Activated CD4-positive, alpha-beta memory T cell treated with anti-CD3 and anti-CD28 coated beads for 36 hours (primary cell): ENCODE measurements around the gene ELOF1. TPM values are rescaled to one million over a fixed set of nuclear protein-coding genes. Genes with fewer than 3 reads are reported as not detected.
"Not testable (repeated sequence)": the region's sequence is repeated elsewhere in the genome, so short reads cannot be mapped to it uniquely, and the experiment has no call there.

ENCODE experiments used
- CTCF ChIA-PET: fragments of 350-600 bp; sonication (Branson Sonifier 250); formaldehyde crosslinking; loops from one replicate; lab custom pipeline; 2021; ENCODE audit warnings: antibody characterized with exemption, inconsistent platforms; lab: Charles Lee
- POLR2A ChIA-PET: fragments of 350-600 bp; sonication (Branson Sonifier 250); formaldehyde crosslinking; loops from one replicate; lab custom pipeline; 2021; ENCODE audit warnings: antibody characterized with exemption; lab: Charles Lee
- DNase-seq: peaks from one replicate; pipeline ENCODE4 v3.0.0-alpha.2; 2020
- H3K27ac Mint-ChIP-seq: one replicate; pipeline ENCODE4 v1.8.0; 2021; ENCODE audit warnings: mixed read lengths
- H3K27me3 Mint-ChIP-seq: one replicate; pipeline ENCODE4 v1.8.0; 2021; ENCODE audit warnings: mixed read lengths
- H3K36me3 Mint-ChIP-seq: one replicate; pipeline ENCODE4 v1.8.0; 2021; ENCODE audit warnings: mixed read lengths
- H3K4me1 Mint-ChIP-seq: one replicate; pipeline ENCODE4 v1.8.0; 2021; ENCODE audit warnings: low read depth, mixed read lengths
- H3K4me3 Mint-ChIP-seq: one replicate; pipeline ENCODE4 v1.8.0; 2021; ENCODE audit warnings: mild to moderate bottlenecking, mixed read lengths
- H3K9me3 Mint-ChIP-seq: one replicate; pipeline ENCODE4 v1.8.0; 2021; ENCODE audit warnings: mixed read lengths
- intact Hi-C: fragments of 100-400 bp; cut with micrococcal nuclease; formaldehyde crosslinking; loops from one replicate; pipeline ENCODE4 v1.15.1; 2023
- total RNA-seq, 2 experiments: library from RNA; stranded (reverse); gene quantifications; one replicate each; pipeline ENCODE4 v1.2.3, GENCODE V29; 2021

The ELOF1 gene
- total RNA-seq, 2 experiments from 2014 or later, result 48.5 to 49.1 TPM

DNA sequence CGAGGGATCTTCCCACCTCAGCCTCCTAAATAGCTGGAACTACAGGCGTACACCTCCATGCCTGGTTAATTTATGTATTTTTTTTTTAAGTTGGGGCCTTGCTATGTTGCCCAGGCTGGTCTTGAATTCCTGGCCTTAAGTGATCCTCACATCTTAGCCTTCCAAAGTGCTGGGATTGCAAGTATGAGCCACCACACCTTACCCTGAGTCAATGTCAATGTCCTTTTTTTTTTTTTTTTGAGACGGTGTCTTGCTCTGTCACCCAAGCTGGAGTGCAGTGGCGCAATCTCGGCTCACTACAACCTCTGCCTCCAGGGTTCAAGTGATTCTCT is 6.6 kb upstream of the ELOF1 start:
- DNase-seq, POLR2A ChIA-PET, H3K36me3 Mint-ChIP-seq, H3K9me3 Mint-ChIP-seq, H3K27ac Mint-ChIP-seq, intact Hi-C loops, CTCF ChIA-PET, H3K4me3 Mint-ChIP-seq, H3K27me3 Mint-ChIP-seq: not testable (repeated sequence)
- peaks cover 12% of the 10 kb centered on the region for H3K4me1 Mint-ChIP-seq

DNA sequence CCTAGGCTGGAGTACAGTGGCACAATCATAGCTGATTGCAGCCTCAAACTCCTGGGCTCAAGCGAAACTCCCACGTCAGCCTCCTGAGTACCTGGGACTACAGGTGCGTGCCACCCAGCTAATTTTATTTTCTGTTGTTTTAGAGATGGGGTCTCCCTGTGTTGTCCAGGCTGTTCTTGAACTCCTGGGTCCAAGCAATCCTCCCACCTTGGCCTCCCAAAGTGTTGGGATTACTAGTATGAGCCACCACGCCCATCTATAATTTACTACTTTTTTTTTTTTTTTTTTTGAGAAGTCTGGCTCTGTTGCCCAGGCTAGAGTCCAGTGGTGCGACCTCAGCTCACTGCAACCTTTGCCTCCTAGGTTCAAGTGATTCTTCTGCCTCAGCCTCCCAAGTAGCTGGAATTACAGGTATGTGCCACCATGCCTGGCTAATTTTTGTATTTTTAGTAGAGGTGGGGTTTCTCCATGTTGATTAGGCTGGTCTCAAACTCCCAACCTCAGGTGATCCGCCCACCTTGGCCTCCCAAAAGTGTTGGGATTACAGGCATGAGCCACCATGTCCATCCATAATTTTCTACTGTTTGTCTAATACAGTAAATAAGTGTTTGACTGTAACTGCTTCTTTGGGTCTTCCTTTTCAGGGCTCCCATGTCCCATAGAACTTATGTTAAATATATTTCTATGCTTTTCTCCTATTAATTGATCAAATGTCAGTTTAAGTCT is 5.2 kb upstream of the ELOF1 start:
- H3K4me3 Mint-ChIP-seq, POLR2A ChIA-PET, H3K27ac Mint-ChIP-seq, H3K36me3 Mint-ChIP-seq, DNase-seq, H3K27me3 Mint-ChIP-seq, intact Hi-C loops, H3K9me3 Mint-ChIP-seq: not testable (repeated sequence)
- H3K4me1 Mint-ChIP-seq, result peaks cover 20% of the 10 kb centered on the region
- CTCF ChIA-PET, result interaction anchor here (0.8 to 1.7 kb wide), 3 partner anchors 12 to 28 kb away, joined by 3 to 5 read pairs (median 3); no protein-coding TSS in a partner anchor

DNA sequence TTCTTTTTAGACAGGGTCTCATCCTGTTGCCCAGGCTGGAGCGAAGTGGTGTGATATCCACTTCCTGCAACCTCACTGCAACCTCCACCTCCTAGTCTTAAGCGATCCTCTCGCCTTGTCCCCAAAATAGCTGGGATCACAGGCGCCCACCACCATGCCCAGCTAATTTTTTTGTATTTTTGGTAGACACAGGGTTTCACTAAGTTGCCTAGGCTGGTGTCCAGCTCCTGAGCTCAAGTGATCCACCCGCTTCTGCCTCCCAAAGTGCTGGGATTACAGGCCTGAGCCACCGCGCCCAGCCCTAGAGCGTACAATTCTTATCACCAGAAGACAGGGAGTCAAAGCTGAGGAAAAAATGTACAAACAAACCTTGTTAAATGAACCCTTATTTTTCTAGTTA is 4.5 kb upstream of the ELOF1 start:
- DNase-seq, result no peak
- no peaks in the 10 kb centered on the region for H3K27me3 Mint-ChIP-seq
- ChIA-PET POLR2A (no interaction called here), CTCF (interaction anchor here (0.6 to 1.7 kb wide), 5 partner anchors 12 to 1146 kb away, joined by 3 to 5 read pairs (median 3); no protein-coding TSS in a partner anchor)
- intact Hi-C loops, result no loop called here
- no peak overlapping the region for H3K4me3 Mint-ChIP-seq
- no peaks in the 10 kb centered on the region for H3K36me3 Mint-ChIP-seq
- peaks cover 21% of the 10 kb centered on the region for H3K4me1 Mint-ChIP-seq
- H3K27ac Mint-ChIP-seq, result no peak overlapping the region
- no peaks in the 10 kb centered on the region for H3K9me3 Mint-ChIP-seq

DNA sequence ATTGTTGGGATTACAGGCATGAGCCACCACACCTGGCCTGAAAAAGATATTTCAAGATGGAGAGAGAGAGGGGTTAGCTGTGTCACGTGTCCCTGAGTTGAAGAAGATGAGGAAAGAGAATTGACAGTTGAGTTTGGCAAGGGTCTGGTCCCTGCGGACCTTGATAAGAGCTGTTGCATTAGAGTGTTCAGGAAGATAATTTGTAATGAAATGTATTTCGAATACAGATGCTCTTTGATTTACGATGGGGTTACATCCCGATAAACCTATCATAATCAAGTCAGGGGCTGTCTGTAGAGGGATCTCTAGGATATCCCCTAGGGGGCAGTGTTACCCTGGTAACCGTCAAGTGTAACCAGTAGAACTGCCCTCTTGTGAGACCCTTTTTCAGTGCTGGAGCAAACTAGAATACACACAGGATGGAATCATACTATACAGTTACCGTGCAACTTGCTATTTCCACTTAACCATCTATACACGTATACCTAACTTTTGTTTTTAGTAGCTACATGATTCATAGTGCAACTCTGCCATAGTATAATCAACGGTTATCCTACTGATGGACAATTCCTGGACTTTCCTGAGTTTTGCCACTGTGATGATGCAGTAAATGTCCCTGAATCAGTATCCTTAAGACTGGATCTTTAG is 1.5 kb upstream of the ELOF1 start:
- Mint-ChIP-seq H3K27me3 (no peaks in the 10 kb centered on the region), H3K36me3 (peaks cover 7% of the 10 kb centered on the region), H3K4me1 (peaks cover 37% of the 10 kb centered on the region), H3K4me3 (peak overlapping the region; percentile 77), H3K9me3 (no peaks in the 10 kb centered on the region), H3K27ac (peak overlapping the region; percentile 81)
- POLR2A ChIA-PET, result interaction anchor here (0.9 to 1.4 kb wide), 2 partner anchors 18 to 32 kb away, joined by 3 to 4 read pairs; partner anchors contain the start of gene ECSIT
- intact Hi-C loops, result loop anchor here (1.0 kb wide), 2 partner anchors 21 to 27 kb away; no protein-coding TSS in a partner anchor
- CTCF ChIA-PET, result interaction anchor here (0.6 to 3.8 kb wide), 9 partner anchors 17 to 935 kb away, joined by 3 to 40 read pairs (median 6); partner anchors contain the start of genes ACP5 and ECSIT
- DNase-seq, result peak; percentile 71

DNA sequence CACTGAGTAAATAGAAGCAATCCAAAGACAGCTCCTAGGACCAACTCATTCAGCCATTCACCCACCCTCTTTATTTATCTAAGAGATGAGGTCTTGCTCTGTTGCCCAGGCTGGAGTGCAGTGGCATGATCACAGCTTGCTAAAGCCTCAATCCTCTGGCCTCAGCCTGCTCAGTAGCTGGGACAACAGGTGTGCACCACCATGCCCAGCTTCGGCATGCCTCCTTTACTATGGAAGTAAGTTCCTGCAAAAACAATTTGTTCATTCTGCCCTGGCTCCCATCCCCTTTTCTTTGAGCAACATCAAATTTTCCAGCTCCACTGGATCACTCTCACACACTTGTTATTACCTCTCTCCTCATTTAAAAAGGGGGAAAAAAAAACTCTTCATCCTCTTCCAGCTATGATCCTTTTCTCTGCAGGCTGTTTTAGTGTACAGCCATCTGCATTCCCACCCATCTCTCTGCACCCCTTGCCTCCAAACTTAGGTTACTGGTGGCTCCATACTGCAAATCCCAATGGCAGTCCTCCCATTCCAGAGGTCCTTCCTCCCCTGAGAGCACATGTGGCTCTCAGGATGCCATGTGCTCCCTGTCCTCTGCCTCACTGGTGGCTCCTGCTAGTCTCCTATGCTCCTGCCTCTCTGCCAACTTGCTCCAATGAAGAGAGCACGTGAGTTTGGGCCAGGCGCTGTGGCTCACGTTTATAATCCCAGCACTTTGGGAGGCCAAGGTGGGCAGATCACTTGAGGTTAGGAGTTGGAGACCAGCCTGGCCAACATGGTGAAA is 2.2 kb downstream of the ELOF1 start:
- Mint-ChIP-seq H3K27me3 (no peaks in the 10 kb centered on the region), H3K9me3 (no peaks in the 10 kb centered on the region)
- CTCF ChIA-PET, result interaction anchor here (0.7 kb wide), 1 partner anchor 28 kb away, joined by 3 read pairs; no protein-coding TSS in a partner anchor

DNA sequence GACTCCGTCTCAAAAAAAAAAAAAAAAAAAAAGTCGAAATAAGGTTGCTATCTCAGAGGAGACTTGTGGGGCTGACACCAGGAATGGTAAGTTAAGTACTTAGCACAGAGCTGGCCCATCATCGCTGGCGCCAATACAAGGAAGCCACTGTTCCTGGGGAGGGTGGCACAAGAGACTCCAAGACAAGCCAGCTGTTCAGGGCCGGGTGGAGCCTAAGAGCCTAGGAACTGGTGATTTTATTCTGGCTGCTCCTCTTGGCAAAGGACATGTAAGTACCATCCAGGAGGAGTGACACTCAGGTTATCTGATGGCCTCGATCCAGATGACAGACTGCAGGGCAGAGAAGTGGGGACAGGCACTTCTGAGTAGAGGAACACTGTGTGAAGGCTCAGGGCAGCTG is 3.8 kb downstream of the ELOF1 start:
- no peak overlapping the region for H3K4me3 Mint-ChIP-seq
- intact Hi-C loops, result no loop called here
- H3K4me1 Mint-ChIP-seq, result peaks cover 34% of the 10 kb centered on the region
- no peak for DNase-seq
- no peaks in the 10 kb centered on the region for H3K27me3 Mint-ChIP-seq
- peaks cover 17% of the 10 kb centered on the region for H3K36me3 Mint-ChIP-seq
- H3K9me3 Mint-ChIP-seq, result no peaks in the 10 kb centered on the region
- ChIA-PET CTCF (interaction anchor here (1.9 kb wide), 1 partner anchor 19 kb away, joined by 7 read pairs; no protein-coding TSS in a partner anchor), POLR2A (no interaction called here)
- H3K27ac Mint-ChIP-seq, result no peak overlapping the region

More for the DNA sequence above, 2.2 kb downstream of the ELOF1 start:
- DNase-seq, result no peak
- H3K36me3 Mint-ChIP-seq, result peaks cover 17% of the 10 kb centered on the region
- H3K4me1 Mint-ChIP-seq, result peaks cover 43% of the 10 kb centered on the region
- peak overlapping the region; percentile 39 for H3K4me3 Mint-ChIP-seq
- intact Hi-C loops, result no loop called here
- POLR2A ChIA-PET, result no interaction called here
- peak overlapping the region; percentile 43 for H3K27ac Mint-ChIP-seq

DNA sequence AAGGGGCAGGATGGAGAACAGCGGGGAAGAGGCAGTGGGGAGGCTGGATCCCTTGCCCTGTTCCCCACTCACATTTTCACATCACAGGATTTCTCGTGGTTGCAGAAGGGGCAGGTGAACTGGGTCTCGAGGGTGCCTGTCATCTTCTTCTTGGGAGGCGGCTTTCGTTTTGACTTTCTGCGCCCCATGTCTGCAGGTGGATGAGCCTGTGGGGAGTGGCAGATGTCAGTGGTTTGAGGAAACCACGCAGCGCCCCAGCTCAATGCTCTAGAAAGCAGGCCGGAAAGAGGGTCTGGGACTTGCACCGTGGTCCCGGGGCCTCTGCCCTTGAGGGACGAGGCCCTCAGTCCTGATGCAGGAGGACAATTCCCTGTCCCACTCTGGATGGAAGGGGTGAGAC is 4.9 kb downstream of the ELOF1 start:
- Mint-ChIP-seq H3K36me3 (peaks cover 17% of the 10 kb centered on the region), H3K27me3 (no peaks in the 10 kb centered on the region), H3K27ac (no peak overlapping the region), H3K4me1 (peaks cover 28% of the 10 kb centered on the region), H3K9me3 (no peaks in the 10 kb centered on the region), H3K4me3 (no peak overlapping the region)
- ChIA-PET CTCF (interaction anchor here (1.9 kb wide), 1 partner anchor 18 kb away, joined by 7 read pairs; no protein-coding TSS in a partner anchor), POLR2A (no interaction called here)
- no peak for DNase-seq
- intact Hi-C loops, result no loop called here

DNA sequence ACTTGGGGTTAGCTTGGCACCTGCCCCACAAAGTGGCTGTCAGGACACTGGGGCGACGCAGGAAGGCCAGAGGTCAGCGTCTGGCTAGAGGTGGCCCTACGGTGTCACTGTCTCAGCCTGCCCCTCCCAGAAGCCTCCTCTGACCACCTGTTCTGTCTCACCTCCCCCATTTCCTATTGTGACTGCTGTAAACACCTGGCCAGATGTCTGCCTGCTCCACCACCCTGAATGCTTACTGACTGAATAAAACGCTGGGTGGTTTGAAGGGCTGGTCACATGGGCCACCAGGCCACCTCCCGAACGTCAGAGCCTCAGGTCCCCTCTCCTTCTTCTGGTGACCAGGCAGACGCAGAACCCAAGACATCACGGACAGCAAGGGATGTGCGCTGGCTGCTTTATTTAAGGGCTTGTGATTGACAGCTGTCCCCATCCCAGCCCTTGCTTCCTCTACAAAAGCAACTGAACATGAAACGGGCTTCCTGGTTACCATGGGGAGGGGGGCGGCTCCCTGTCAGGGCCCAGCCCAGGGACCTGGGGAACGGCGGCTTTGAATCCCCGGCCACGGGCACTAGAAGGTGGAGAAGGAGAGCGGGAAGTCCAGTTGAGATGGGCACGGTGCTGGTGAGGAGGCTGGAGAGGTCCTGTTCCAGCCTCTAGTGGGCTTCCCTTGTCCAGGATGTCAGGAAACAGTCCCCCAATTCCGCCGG is 6.2 kb downstream of the ELOF1 start:
- Mint-ChIP-seq H3K27ac (no peak overlapping the region), H3K27me3 (no peaks in the 10 kb centered on the region), H3K4me1 (peaks cover 24% of the 10 kb centered on the region), H3K4me3 (no peak overlapping the region), H3K36me3 (peaks cover 17% of the 10 kb centered on the region), H3K9me3 (no peaks in the 10 kb centered on the region)
- ChIA-PET POLR2A (interaction anchor here (0.9 kb wide), 1 partner anchor 16 kb away, joined by 3 read pairs; no protein-coding TSS in a partner anchor), CTCF (interaction anchor here (1.2 to 1.6 kb wide), 2 partner anchors 11 to 17 kb away, joined by 3 to 4 read pairs; no protein-coding TSS in a partner anchor)
- intact Hi-C loops, result no loop called here
- no peak for DNase-seq

DNA sequence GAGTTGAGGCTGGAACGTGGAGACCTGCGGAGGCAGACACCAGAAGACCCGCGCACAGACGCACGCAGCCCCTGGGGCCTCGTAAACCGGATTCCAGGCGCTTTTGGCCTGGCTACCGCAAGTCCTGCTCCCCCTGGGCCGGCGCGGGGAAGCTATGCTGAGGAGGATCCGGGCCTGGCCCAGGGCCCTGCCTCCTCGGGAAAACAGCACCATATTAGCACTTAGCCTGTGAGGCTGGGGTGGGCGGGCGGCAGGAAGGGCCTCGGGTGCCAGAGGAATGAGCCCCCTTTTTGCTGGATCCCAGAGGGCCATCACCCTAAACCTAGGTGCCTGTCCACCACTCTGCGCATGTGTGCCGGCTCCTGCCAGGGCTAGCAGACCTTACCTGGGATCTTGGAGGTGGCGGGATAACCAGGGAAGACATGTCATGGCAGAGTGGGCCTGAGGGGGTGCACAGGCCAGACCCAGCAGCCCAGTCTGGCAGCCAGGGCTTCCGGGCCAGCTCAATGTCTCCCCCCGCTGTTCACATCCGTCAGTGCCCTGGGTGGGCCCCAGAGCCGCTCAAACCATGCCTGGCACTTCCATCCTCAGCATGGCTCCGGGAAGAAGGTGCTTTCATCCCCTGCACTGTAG is 7.3 kb downstream of the ELOF1 start:
- H3K27ac Mint-ChIP-seq, result no peak overlapping the region
- peak; percentile 26 for DNase-seq

DNA sequence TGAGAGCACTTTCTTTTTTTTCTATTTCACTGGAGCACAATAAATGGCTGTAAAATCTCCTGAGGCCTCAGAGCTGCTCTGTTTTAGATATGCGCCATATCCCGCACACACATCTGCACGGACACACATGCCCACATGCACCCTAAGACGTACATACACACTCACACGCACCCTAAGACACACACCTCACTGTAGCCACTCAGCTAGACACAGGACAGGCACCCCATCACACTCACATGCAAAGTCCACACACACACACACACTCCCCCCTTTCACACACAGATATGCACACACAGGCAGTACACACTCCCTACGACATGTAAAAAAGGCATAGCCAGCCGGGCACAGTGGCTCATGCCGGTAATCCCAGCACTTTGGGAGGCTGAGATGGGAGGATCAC is 8.8 kb downstream of the ELOF1 start:
- ChIA-PET POLR2A (no interaction called here), CTCF (no interaction called here)
- Mint-ChIP-seq H3K27ac (no peak overlapping the region), H3K9me3 (no peaks in the 10 kb centered on the region), H3K27me3 (no peaks in the 10 kb centered on the region), H3K36me3 (peaks cover 8% of the 10 kb centered on the region), H3K4me1 (peaks cover 7% of the 10 kb centered on the region), H3K4me3 (no peak overlapping the region)
- intact Hi-C loops, result no loop called here
- DNase-seq, result no peak

More for the DNA sequence above, 7.3 kb downstream of the ELOF1 start:
- POLR2A ChIA-PET, result interaction anchor here (0.9 kb wide), 1 partner anchor 15 kb away, joined by 3 read pairs; no protein-coding TSS in a partner anchor
- intact Hi-C loops, result no loop called here
- Mint-ChIP-seq H3K4me3 (no peak overlapping the region), H3K27me3 (no peaks in the 10 kb centered on the region), H3K4me1 (peaks cover 16% of the 10 kb centered on the region), H3K9me3 (no peaks in the 10 kb centered on the region), H3K36me3 (peaks cover 14% of the 10 kb centered on the region)
- CTCF ChIA-PET, result interaction anchor here (1.2 to 1.6 kb wide), 2 partner anchors 12 to 18 kb away, joined by 3 to 4 read pairs; no protein-coding TSS in a partner anchor
